ENCODE data around the gene TMOD1. TPM values are rescaled to one million over a fixed set of nuclear protein-coding genes. Genes with fewer than 3 reads are reported as not detected.

The TMOD1 gene
- total and polyA plus RNA-seq, 2 of the 13 experiments (the other 11 are each of a cell fraction or from before 2014, with no cell fraction given) = 0.04 to 0.07 TPM

- 0 out of 2 replicates have a peak, but pooled peaks have one; percentile 2 for TF ChIP-seq ZMAT3 (CRISPR knock-in tag; conservative IDR thresholded peaks at IDR 0.05)
- TF ChIP-seq RFXAP (CRISPR knock-in tag; IDR thresholded peaks at IDR 0.05; ENCODE audit: borderline replicate concordance) = no peak
- 0 out of 2 replicates have a peak, but pooled peaks have one; percentile 24 for TF ChIP-seq HDAC2 (CRISPR knock-in tag; IDR thresholded peaks at IDR 0.05)
- TF ChIP-seq, protein P1, sequence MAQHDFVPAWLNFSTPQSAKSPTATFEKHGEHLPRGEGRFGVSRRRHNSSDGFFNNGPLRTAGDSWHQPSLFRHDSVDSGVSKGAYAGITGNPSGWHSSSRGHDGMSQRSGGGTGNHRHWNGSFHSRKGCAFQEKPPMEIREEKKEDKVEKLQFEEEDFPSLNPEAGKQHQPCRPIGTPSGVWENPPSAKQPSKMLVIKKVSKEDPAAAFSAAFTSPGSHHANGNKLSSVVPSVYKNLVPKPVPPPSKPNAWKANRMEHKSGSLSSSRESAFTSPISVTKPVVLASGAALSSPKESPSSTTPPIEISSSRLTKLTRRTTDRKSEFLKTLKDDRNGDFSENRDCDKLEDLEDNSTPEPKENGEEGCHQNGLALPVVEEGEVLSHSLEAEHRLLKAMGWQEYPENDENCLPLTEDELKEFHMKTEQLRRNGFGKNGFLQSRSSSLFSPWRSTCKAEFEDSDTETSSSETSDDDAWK (CRISPR knock-in tag; IDR thresholded peaks at IDR 0.05) = no peak
- no peak for TF ChIP-seq ZNF333 (CRISPR knock-in tag; IDR thresholded peaks at IDR 0.05; ENCODE audit: borderline replicate concordance)
- no peak for TF ChIP-seq PITX1 (CRISPR knock-in tag; IDR thresholded peaks at IDR 0.05)
- no peak for TF ChIP-seq CENPBD1 (CRISPR knock-in tag; IDR thresholded peaks at IDR 0.05; ENCODE audit: borderline replicate concordance, low read depth)
- no peak for TF ChIP-seq PREB (CRISPR knock-in tag; IDR thresholded peaks at IDR 0.05)
- no peak for TF ChIP-seq THYN1 (CRISPR knock-in tag; IDR thresholded peaks at IDR 0.05; ENCODE audit: borderline replicate concordance, low read depth)
- 0 out of 2 replicates have a peak, but pooled peaks have one; percentile 39 for TF ChIP-seq EEA1 (CRISPR knock-in tag; IDR thresholded peaks at IDR 0.05; ENCODE audit: borderline replicate concordance)
- TF ChIP-seq KDM2A (CRISPR knock-in tag; IDR thresholded peaks at IDR 0.05; ENCODE audit: borderline replicate concordance, low read depth) = no peak
- peak; percentile 71; the same call in 1 of the 2 replicates for TF ChIP-seq MTF2 (CRISPR knock-in tag; IDR thresholded peaks at IDR 0.05; ENCODE audit: borderline replicate concordance)
- 0 out of 2 replicates have a peak, but pooled peaks have one; percentile 26 for TF ChIP-seq ZNF609 (CRISPR knock-in tag; IDR thresholded peaks at IDR 0.05; ENCODE audit: borderline replicate concordance)
- no peak for TF ChIP-seq IKZF1 (IDR thresholded peaks at IDR 0.05)
- TF ChIP-seq ERF (CRISPR knock-in tag; IDR thresholded peaks at IDR 0.05) = no peak
- no peak for TF ChIP-seq SRSF9 (IDR thresholded peaks at IDR 0.05; ENCODE audit: borderline replicate concordance, insufficient read depth, low read depth, low read length, poor library complexity, severe bottlenecking)
- no peak for TF ChIP-seq PCBP2 (optimal IDR thresholded peaks at IDR 0.05; ENCODE audit: low read depth, low read length, poor library complexity, severe bottlenecking)
- no peak for TF ChIP-seq DDIT3 (CRISPR knock-in tag; IDR thresholded peaks at IDR 0.05)
- TF ChIP-seq ZNF234 (CRISPR knock-in tag; conservative IDR thresholded peaks at IDR 0.05) = no peak
- TF ChIP-seq ARHGAP35 (CRISPR knock-in tag; IDR thresholded peaks at IDR 0.05; ENCODE audit: borderline replicate concordance) = no peak
- TF ChIP-seq RBM39 (IDR thresholded peaks at IDR 0.05; ENCODE audit: low read depth, low read length, poor library complexity, severe bottlenecking) = no peak
Measured at GRCh38 chr9:97633859-97634490, 132.5 kb downstream of the TMOD1 start (continued).
